GM18873 (cell line): Measurements from ENCODE around the gene LPO.

Experiments
- ATAC-seq: cut with Tn5 transposase; IDR thresholded peaks from one replicate; pipeline ENCODE4 v1.9.1; 2021; ENCODE audit warnings: mild to moderate bottlenecking, moderate library complexity, moderate number of reproducible peaks; ENCODE audit not compliant: unreplicated experiment, low FRiP score

Gene LPO

GRCh38 chr17:58314706-58315015 lies 76.3 kb downstream of the LPO start:
- ATAC-seq = no peak

GRCh38 chr17:58315281-58315711 lies 76.9 kb downstream of the LPO start:
- ATAC-seq = no peak

GRCh38 chr17:58315750-58316149 lies 77.4 kb downstream of the LPO start:
- ATAC-seq = no peak

GRCh38 chr17:58316260-58316960 lies 78.0 kb downstream of the LPO start:
- ATAC-seq = no peak

- no peak for ATAC-seq
Measured at GRCh38 chr17:58317421-58318064, 79.2 kb downstream of the LPO start.

GRCh38 chr17:58318065-58318481 lies 79.7 kb downstream of the LPO start:
- ATAC-seq = no peak
